22Rv1 (cell line): Measurements from ENCODE around the gene CDK6.
"Not testable (repeated sequence)": the region's sequence is repeated elsewhere in the genome, so short reads cannot be mapped to it uniquely, and the experiment has no call there.

Experiments used
- H3K27ac ChIP-seq: fragments of 450-650 bp; 2 replicates; pipeline ENCODE4 v1.5.1; 2017
- ZFX ChIP-seq: fragments of 450-650 bp; IDR thresholded peaks from 2 replicates; pipeline ENCODE4 v1.6.1; 2017; ENCODE audit warnings: antibody characterized with exemption, borderline replicate concordance
- TF ChIP-seq, protein P1 (sequence below): fragments of 450-650 bp; IDR thresholded peaks from 2 replicates; pipeline ENCODE4 v1.5.1; 2017; ENCODE audit warnings: mild to moderate bottlenecking

Gene CDK6

DNA sequence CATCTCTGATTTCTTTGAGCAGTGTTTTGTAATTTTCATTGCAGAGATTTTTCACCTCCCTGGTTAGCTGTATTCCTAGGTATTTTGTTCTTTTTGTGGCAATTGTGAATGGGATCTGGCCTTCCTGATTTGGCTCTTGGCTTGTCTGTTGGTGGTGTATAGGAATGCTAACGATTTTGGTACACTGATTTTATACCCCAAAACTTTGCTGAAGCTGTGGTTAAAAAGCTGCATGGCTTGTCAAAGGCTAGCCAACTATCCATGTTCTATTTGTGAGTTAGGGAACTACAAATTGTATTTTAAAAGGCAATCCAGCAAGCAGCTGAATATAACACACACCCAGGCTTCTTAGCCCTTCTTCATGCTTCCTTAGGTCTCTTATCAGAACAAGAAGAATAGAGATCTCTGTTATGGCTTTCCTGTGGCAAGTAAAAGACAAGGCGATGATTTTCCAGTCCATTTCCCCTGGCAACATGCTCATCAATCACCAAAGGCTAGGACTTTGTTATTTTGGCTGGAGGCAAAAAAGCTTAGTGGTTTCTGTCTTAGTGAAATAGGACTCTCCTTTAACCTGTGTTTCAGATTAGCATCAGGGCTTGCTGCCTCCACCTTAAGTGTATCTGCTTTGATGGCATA is 77.5 kb downstream of the CDK6 start:
- TF ChIP-seq, protein P1, sequence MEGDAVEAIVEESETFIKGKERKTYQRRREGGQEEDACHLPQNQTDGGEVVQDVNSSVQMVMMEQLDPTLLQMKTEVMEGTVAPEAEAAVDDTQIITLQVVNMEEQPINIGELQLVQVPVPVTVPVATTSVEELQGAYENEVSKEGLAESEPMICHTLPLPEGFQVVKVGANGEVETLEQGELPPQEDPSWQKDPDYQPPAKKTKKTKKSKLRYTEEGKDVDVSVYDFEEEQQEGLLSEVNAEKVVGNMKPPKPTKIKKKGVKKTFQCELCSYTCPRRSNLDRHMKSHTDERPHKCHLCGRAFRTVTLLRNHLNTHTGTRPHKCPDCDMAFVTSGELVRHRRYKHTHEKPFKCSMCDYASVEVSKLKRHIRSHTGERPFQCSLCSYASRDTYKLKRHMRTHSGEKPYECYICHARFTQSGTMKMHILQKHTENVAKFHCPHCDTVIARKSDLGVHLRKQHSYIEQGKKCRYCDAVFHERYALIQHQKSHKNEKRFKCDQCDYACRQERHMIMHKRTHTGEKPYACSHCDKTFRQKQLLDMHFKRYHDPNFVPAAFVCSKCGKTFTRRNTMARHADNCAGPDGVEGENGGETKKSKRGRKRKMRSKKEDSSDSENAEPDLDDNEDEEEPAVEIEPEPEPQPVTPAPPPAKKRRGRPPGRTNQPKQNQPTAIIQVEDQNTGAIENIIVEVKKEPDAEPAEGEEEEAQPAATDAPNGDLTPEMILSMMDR: no peak
- TF ChIP-seq ZFX: no peak
- H3K27ac ChIP-seq: no peak overlapping the region

DNA sequence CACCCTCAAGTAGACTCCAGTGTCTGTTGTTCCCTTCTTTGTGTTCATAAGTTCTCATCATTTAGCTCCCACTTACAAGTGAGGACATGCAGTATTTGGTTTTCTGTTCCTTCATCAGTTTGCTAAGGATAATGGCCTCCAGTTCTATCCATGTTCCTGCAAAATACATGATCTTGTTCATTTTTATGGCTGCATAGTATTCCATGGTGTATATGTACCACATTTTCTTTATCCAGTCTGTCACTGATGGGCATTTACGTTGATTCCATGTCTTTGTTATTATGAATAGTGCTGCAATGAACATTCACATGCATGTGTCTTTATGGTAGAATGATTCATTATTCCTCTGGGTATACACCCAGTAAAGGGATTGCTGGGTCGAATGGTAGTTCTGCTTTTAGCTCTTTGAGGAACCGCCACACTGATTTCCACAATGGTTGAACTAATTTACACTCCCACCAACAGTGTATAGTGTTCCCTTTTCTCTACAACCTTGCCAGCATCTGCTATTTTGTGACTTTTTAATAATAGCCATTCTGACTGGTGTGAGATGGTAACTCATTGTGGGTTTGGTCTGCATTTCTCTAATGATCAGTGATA is 79.0 kb downstream of the CDK6 start:
- H3K27ac ChIP-seq: not testable (repeated sequence)

DNA sequence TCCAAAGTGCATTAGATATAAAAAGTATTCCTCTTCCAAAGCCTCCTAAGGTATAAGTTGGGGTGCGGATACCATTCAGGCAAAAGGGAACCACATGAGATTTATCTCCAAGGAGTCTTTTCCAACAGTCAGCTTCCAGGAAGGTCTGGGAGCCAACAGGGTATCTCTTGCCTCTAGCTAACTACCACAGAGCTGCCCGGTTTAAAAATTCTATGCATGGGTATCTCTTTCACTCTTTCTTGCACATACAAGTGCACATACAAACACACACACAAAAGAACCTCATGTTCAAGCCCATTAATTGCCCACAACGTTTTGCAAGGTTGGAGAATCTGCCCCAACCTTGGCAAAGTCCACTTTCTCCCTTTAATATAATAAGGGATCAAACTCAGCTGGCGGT is 80.7 kb downstream of the CDK6 start:
- no peak overlapping the region for H3K27ac ChIP-seq
- TF ChIP-seq ZFX: no peak
- TF ChIP-seq, protein P1: no peak

DNA sequence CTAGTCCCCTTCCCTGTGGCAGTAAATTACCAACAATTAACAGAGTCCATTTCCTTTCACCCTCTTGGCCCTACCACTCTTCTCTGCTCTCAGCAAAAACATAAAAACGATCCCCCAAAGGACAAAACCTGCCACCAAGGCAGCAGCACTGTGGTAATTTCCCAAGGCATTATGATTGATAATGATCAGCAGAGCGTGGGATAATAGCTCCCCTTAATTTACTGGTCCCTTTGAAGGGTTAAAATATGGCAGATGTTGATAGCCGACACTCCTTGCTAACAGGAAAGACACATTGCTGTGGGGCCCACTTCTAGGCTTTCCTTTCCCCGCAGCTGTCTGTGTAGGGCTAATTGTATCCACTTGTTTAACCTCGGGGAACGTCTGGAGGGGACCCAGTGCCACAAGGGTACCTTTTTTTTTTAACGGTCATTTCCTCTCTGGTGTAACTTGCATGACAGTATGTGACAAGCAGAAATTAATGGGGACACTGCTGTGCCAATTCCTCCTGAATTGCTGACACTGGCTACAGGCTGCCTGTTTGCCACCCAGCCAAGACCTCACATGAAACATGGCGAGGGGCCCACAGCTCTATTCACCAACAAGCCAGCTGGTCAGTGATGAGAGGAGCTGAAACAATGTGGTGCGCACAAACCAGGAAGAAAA is 81.3 kb downstream of the CDK6 start:
- H3K27ac ChIP-seq: no peak overlapping the region
- no peak for TF ChIP-seq ZFX
- TF ChIP-seq, protein P1: no peak

DNA sequence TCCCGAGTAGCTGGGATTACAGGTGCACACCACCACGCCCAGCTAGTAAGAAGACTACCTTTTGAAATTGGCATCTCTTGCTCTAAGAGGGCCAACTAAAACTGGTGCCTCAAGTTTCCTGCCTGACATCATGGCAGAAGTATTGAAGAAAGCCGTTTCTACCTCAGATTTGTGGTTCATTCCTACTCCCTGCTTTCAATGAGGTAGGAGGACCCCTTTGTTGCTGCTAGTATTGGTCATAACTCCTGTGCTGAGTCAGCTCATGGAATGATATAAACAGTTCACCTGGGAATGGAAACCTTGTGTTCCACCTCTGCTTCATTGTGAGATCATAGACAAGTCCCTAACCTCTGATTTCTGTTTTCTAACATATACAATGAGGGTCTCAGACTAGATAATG is 82.8 kb downstream of the CDK6 start:
- H3K27ac ChIP-seq: no peak overlapping the region
- TF ChIP-seq ZFX: no peak
- TF ChIP-seq, protein P1: no peak

DNA sequence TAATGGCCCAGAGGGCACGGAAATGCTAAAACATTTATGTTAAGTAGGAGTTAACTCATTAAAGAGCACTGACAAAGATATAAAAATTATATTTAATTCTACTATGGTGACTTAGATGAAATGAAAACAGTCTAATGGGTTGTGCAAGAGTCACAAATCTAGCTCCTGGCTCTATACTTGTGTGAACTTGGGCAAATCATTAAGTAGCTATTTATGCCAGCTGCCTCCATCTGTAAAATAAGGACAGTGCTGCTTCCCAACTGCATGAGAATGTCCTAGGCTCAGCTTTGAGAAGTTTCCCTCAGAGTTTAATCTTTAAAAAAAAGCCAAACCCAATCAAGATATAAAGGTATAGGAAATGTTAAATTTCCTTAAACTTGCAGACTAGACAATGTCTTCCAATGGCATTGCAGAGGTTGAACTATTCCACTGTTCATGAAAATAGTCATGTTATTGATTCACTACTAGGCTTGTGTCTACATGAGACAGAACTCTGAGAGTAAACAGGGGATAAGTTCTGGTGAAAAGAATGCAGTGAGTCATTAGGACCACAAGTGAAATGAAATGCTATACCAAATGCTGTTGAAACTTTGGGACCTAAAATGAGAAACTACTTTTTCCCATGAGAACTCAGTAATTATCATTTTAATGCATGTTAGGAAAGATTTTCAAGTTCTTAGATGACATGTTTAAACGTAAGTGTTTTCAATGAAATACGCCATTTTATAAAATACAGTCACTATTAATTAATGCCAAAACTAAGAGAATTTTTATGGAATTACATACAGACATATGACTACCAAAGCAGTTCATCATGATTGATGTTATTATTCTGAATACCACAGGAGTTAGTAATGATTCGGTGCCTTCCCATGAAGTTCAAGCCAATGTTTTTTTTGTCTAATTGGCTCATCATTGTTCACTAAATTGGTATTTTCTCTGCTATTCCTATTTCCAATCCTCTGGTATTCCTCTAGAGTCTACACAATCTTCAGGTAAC is 84.2 kb downstream of the CDK6 start:
- TF ChIP-seq, protein P1: no peak
- no peak for TF ChIP-seq ZFX
- H3K27ac ChIP-seq: no peak overlapping the region

DNA sequence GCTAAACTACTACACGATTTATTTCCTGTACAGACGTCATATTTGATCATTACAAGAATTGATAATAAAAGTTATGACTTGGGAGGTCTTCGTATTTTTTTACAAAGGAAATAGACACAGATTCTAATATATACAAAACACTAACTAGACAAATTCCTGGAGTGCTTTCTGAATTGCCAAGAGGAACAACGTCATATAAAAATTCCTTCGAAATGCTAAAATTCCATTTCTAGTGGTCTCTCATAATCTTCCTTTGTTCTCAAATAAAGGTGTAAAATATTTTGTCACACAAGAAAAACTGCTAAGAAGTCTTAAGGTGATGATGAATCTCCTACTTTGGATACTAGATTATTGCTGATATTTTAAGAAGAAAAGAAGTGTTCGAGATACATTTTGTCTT is 85.4 kb downstream of the CDK6 start:
- TF ChIP-seq, protein P1: no peak
- no peak overlapping the region for H3K27ac ChIP-seq
